ENCODE measurements around the gene LACTBL1.

LACTBL1 gene

DNA sequence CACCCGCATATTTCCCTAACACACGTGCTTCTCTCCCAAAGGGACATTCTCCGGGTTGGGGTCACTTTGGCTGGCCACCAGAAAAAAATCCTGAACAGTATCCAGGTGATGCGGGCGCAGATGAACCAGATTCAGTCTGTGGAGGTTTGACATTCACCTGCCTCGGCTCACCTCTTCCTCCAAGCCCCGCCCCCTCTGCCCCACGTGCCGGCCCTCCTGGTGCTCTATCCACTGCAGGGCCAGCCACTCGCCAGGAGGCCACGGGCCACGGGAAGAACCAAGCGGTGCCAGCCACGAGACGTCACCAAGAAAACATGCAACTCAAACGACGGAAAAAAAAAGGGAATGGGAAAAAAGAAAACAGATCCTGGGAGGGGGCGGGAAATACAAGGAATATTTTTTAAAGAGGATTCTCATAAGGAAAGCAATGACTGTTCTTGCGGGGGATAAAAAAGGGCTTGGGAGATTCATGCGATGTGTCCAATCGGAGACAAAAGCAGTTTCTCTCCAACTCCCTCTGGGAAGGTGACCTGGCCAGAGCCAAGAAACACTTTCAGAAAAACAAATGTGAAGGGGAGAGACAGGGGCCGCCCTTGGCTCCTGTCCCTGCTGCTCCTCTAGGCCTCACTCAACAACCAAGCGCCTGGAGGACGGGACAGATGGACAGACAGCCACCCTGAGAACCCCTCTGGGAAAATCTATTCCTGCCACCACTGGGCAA lies 59.1 kb downstream of the LACTBL1 start:
- no peak for DNase-seq (ENCODE audit: low spot score)

DNA sequence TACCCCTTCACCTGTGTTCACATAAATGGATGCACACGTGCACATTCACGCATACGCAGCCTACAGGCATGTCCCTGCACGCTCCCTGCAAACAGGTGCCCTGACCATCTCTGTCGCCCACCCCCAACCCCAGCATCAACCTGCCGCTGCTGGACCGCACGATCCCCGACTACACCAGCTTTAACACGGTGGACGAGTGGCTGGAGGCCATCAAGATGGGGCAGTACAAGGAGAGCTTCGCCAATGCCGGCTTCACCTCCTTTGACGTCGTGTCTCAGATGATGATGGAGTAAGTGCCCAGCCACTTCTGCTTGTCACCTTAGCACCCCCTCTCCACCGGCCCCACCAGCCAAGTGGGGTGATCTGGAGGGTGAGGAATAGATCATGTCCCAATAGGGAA lies 60.4 kb downstream of the LACTBL1 start:
- no peak for DNase-seq (ENCODE audit: low spot score)

DNA sequence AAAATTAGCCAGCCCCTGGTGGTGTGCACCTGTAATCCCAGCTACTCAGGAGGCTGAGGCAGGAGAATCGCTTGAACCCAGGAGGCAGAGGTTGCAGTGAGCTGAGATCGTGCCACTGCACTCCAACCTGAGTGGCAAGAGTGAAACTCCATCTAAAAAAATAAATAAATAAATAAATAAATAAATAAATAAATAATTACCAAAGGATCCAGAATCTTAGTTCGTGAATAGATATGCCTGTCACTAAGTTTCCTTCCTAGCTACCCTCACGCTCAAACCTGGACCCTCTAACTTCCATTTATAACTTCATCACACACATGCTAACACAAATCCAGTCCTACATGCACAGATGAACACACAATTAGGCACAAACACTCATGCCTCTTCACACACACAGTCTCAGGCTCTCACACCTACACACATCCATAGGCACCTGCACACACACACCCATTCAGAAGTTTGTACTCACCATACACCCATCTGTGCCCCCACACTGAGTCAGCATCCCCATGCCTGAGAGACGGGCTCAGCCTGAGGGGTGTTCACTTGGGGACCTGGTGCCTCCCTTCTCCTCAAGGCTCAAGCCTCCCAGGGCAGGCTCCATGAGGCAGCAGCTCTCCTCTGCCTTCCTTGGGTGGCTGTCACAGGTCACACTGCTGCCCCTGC lies 61.5 kb downstream of the LACTBL1 start:
- DNase-seq (ENCODE audit: low spot score): no peak

DNA sequence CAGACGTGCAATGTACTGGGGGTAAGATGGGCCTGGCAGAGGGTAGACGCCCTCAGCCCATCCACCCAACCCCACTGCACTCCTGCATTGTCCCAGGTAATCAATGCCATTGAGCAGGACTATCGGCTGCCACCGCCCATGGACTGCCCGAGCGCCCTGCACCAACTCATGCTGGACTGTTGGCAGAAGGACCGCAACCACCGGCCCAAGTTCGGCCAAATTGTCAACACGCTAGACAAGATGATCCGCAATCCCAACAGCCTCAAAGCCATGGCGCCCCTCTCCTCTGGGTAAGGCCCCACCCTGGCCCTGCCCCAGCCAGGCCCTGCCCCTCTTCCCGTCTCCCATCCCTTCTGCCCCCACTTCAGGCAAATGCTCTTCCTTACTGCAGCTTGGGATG lies 62.4 kb downstream of the LACTBL1 start:
- DNase-seq (ENCODE audit: low spot score): no peak

DNA sequence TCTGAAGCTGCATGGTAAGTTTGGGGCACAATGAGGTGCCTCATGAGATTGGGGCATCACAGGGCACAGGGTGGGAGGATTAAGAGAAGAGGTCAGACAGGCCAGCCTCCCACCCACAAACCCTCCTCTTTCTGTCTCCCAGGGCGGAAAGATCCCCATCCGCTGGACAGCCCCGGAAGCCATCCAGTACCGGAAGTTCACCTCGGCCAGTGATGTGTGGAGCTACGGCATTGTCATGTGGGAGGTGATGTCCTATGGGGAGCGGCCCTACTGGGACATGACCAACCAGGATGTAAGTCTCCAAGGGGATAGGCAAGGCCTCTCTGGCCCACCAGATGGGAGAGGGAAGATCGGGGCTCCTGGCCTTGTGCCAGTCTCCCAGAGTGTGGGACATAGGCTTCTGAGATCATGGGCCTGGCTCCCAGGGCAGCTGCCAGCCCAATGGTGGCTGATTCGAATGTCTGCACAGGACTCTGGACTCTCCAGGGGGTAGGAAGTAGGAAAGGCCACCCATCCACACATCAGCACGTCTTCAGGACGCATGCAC lies 63.7 kb downstream of the LACTBL1 start:
- DNase-seq (ENCODE audit: low spot score): no peak

DNA sequence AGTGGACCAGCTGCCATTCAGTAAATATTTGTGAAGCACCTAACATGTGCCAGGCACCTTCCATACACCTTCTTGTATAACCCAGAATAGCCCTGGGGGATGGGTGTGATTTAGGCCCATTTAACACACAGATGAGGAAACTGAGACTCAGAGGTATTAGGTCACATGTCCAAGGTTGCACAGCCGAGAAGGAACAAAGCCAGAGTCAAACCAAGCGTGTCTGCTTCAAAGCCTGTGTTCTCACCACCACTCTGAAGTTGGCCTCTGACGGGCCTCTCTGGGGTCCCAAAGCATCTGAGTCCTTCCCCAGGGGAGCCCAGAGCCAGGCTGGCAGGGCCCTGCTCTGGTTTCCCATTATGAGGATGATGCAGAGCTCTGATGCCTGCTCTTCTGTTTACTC lies 65.1 kb downstream of the LACTBL1 start:
- no peak for DNase-seq (ENCODE audit: low spot score)

DNA sequence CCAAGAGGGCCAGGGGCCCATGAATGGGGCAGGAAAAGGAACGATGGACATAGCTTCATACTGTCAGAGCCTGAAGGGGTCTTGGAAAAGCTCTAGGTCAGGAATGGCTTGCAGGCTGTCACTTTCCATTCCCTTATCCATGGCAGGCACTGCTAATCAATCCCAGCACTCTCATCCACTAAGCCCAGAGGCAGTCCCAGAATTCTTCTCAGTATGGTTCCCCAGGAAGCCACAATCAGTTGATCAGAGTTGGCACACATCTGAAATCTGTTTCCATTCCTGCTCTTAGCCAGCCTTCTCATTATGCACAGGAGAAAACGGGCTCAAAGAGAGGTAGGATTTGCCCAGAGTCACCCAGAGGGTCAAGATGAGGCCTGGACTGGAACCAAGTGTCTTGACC lies 65.7 kb downstream of the LACTBL1 start:
- DNase-seq (ENCODE audit: low spot score): no peak

DNA sequence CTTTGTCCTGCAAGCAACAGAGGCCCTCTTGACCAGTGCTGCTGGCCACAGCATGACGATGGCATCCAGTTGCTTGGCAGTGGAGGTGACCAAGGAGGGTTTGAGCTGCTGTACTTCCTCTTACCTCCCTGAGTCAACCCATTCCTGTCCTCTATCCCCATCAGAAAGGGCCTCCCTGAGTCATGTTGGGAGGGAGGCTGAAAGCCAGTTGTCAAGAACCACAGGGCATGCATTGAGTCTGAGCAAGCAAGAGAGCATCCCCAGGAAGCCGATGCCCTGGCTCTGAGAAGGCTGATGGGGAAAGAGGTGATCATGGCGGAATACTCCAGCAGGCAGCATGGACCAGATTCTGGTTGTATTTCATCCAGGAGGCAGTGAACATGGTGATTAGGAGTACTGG lies 69.6 kb downstream of the LACTBL1 start:
- no peak for DNase-seq (ENCODE audit: low spot score)
